HepG2 (cell line): ENCODE data around the gene METTL15. TPM values are rescaled to one million over a fixed set of nuclear protein-coding genes. Genes with fewer than 3 reads are reported as not detected.

Experiments used
- ARID3A ChIP-seq: IDR thresholded peaks from 2 replicates; pipeline ENCODE4 v1.6.1; 2012; ENCODE audit warnings: low read depth, low read length, improper control_type of control experiment
- IRX3 ChIP-seq: sonication (generic); formaldehyde crosslinking; IDR thresholded peaks from 2 replicates; pipeline ENCODE4 v1.8.1; 2023; ENCODE audit warnings: mild to moderate bottlenecking, low read depth, missing genetic modification reagents, borderline replicate concordance
- MNT ChIP-seq: fragments of 450-650 bp; IDR thresholded peaks from 2 replicates; pipeline ENCODE4 v1.6.1; 2016
- MYNN ChIP-seq: sonication (generic); formaldehyde crosslinking; IDR thresholded peaks from 2 replicates; pipeline ENCODE4 v1.4.0; 2020; ENCODE audit warnings: mild to moderate bottlenecking, low read depth, missing genetic modification reagents
- MYPOP ChIP-seq: sonication (generic); formaldehyde crosslinking; IDR thresholded peaks from 2 replicates; pipeline ENCODE4 v1.8.1; 2023; ENCODE audit warnings: mild to moderate bottlenecking, moderate library complexity, missing genetic modification reagents
- NR2F2 ChIP-seq: IDR thresholded peaks from 2 replicates; pipeline ENCODE4 v1.6.1; 2012; ENCODE audit warnings: low read depth, inconsistent platforms, borderline replicate concordance
- PHF20 ChIP-seq: sonication (generic); formaldehyde crosslinking; IDR thresholded peaks from 2 replicates; pipeline ENCODE4 v1.5.0; 2020; ENCODE audit warnings: mild to moderate bottlenecking, missing genetic modification reagents
- POLR2A ChIP-seq, 2 experiments: IDR thresholded peaks; 2 replicates each; pipeline ENCODE4 v1.6.1; 2011; ENCODE audit warnings: low read depth in 2 of 2, low read length in 2 of 2, mild to moderate bottlenecking in 1 of 2, moderate library complexity in 1 of 2; ENCODE audit not compliant: insufficient read depth in 1 of 2
- PPARG ChIP-seq: conservative IDR thresholded peaks from 2 replicates; pipeline ENCODE4 v1.6.1; 2016; ENCODE audit warnings: missing biosample characterization, missing genetic modification reagents
- SRY ChIP-seq: sonication (generic); formaldehyde crosslinking; IDR thresholded peaks from 2 replicates; pipeline ENCODE4 v1.8.0; 2022; ENCODE audit warnings: mild to moderate bottlenecking, missing genetic modification reagents
- THAP8 ChIP-seq: sonication (generic); formaldehyde crosslinking; IDR thresholded peaks from 2 replicates; pipeline ENCODE4 v1.5.1; 2020; ENCODE audit warnings: missing genetic modification reagents, mild to moderate bottlenecking, borderline replicate concordance
- U2AF1 ChIP-seq: fragments of 200-400 bp; formaldehyde crosslinking; optimal IDR thresholded peaks from 2 replicates; pipeline ENCODE3; 2017; ENCODE audit warnings: mild to moderate bottlenecking, low read depth, low read length
- ZBTB26 ChIP-seq: IDR thresholded peaks from 2 replicates; pipeline ENCODE4 v1.6.1; 2016; ENCODE audit warnings: missing compliant biosample characterization, missing genetic modification reagents, borderline replicate concordance
- ZIK1 ChIP-seq: sonication (generic); formaldehyde crosslinking; IDR thresholded peaks from 2 replicates; pipeline ENCODE4 v1.5.0; 2020; ENCODE audit warnings: mild to moderate bottlenecking, low read depth, missing genetic modification reagents, borderline replicate concordance
- ZNF329 ChIP-seq: sonication (generic); formaldehyde crosslinking; IDR thresholded peaks from 2 replicates; pipeline ENCODE4 v1.9.0; 2021; ENCODE audit warnings: low read depth, mild to moderate bottlenecking, missing genetic modification reagents
- ZNF7 ChIP-seq: IDR thresholded peaks from 2 replicates; pipeline ENCODE4 v1.6.1; 2016; ENCODE audit warnings: missing biosample characterization, missing genetic modification reagents
- ZNF772 ChIP-seq: sonication (generic); formaldehyde crosslinking; IDR thresholded peaks from 2 replicates; pipeline ENCODE4 v1.5.0; 2020; ENCODE audit warnings: mild to moderate bottlenecking, missing genetic modification reagents
- ZNF777 ChIP-seq: sonication (generic); formaldehyde crosslinking; IDR thresholded peaks from 2 replicates; pipeline ENCODE4 v1.4.0; 2020; ENCODE audit warnings: missing genetic modification reagents
- ZNF781 ChIP-seq: sonication (generic); formaldehyde crosslinking; IDR thresholded peaks from 2 replicates; pipeline ENCODE4 v1.5.1; 2020; ENCODE audit warnings: borderline replicate concordance, mild to moderate bottlenecking, missing genetic modification reagents; ENCODE audit errors: not compliant biosample characterization
- ZNF784 ChIP-seq: sonication (generic); formaldehyde crosslinking; IDR thresholded peaks from 2 replicates; pipeline ENCODE4 v1.5.1; 2020; ENCODE audit warnings: missing genetic modification reagents, mild to moderate bottlenecking, borderline replicate concordance
- ZZZ3 ChIP-seq: sonication (generic); formaldehyde crosslinking; IDR thresholded peaks from 2 replicates; pipeline ENCODE4 v1.4.0; 2020; ENCODE audit warnings: missing genetic modification reagents, mild to moderate bottlenecking, borderline replicate concordance
- polyA plus RNA-seq, 8 experiments: library from polyadenylated mRNA; depleted of rRNA in 3 of 8; stranded (reverse) in 7 of 8; unstranded in 1 of 8; fragments of >200 nt; fragmentation: Illumina TruSeq in 4 of 8; extraction: Trizol in 4 of 8; gene quantifications; 2 replicates each; pipeline versions ENCODE4 v1.2.1 to v1.2.3, GENCODE V29; 2011 to 2016; ENCODE audit warnings: low read depth in 4 of 8, missing spikeins in 1 of 8, mixed read lengths in 1 of 8; ENCODE audit not compliant: insufficient read depth in 1 of 8
- total RNA-seq, 5 experiments: library from RNA; depleted of rRNA; stranded (reverse); fragments of >200 nt; fragmentation: Illumina TruSeq; extraction: Trizol; gene quantifications; 2 replicates each; pipeline ENCODE4 v1.2.3, GENCODE V29; 2016; ENCODE audit warnings: low read depth in 1 of 5

The METTL15 gene
- total and polyA plus RNA-seq, 2 of the 13 experiments (the other 11 are each of a cell fraction or from before 2014, with no cell fraction given) = 6.5 to 14.0 TPM

GRCh38 chr11:28107750-28108618, at the start of gene METTL15, which contains the start of gene KIF18A (continued):
- TF ChIP-seq ZNF784 (CRISPR knock-in tag) (no peak), MYPOP (CRISPR knock-in tag) (peak; percentile 62; the same call in 1 of the 2 replicates), NR2F2 (no peak), THAP8 (CRISPR knock-in tag) (no peak), ZNF329 (CRISPR knock-in tag) (0 out of 2 replicates have a peak, but pooled peaks have one; percentile 54), ZNF7 (CRISPR knock-in tag) (no peak), ZBTB26 (CRISPR knock-in tag) (no peak), ZNF777 (CRISPR knock-in tag) (no peak), POLR2A (IDR thresholded peaks at IDR 0.05; ENCODE audit: insufficient read depth in 1 of 2, low read depth in 2 of 2, low read length in 2 of 2) (peak; percentile 76 to 88), ZIK1 (CRISPR knock-in tag) (0 out of 2 replicates have a peak, but pooled peaks have one; percentile 31), ARID3A (0 out of 2 replicates have a peak, but pooled peaks have one; percentile 14), PPARG (0 out of 2 replicates have a peak, but pooled peaks have one; percentile 6), ZNF781 (CRISPR knock-in tag) (peak; percentile 19), ZNF772 (0 out of 2 replicates have a peak, but pooled peaks have one; percentile 37), ZZZ3 (CRISPR knock-in tag) (peak; percentile 63; the same call in 1 of the 2 replicates), MYNN (CRISPR knock-in tag) (no peak), PHF20 (CRISPR knock-in tag) (peak; percentile 62), SRY (CRISPR knock-in tag) (no peak), IRX3 (CRISPR knock-in tag) (no peak), MNT (peak; percentile 74), U2AF1 (peak; percentile 59)
